Loucy (cell line): ENCODE results near the gene ACE2.

Source experiments
- H2AFZ ChIP-seq: fragments of 200-600 bp; sonication (generic); 2 replicates; pipeline ENCODE4 v1.6.0; 2016; ENCODE audit warnings: antibody characterized with exemption, mild to moderate bottlenecking, low read length, moderate library complexity
- H3F3A ChIP-seq: fragments of 200-600 bp; 2 replicates; pipeline ENCODE4 v1.6.0; 2016; ENCODE audit warnings: antibody characterized with exemption, low read depth, mild to moderate bottlenecking
- H3K27me3 ChIP-seq: fragments of 200-600 bp; sonication (generic); 2 replicates; pipeline ENCODE4 v1.6.1; 2014; ENCODE audit warnings: low read length, mild to moderate bottlenecking; ENCODE audit not compliant: insufficient read depth, poor library complexity, severe bottlenecking
- H3K36me3 ChIP-seq: fragments of 200-600 bp; sonication (generic); 2 replicates; pipeline ENCODE4 v1.6.1; 2016; ENCODE audit warnings: low read length; ENCODE audit not compliant: insufficient read depth
- H3K4me1 ChIP-seq: fragments of 200-600 bp; sonication (generic); 2 replicates; pipeline ENCODE4 v1.5.1; 2014; ENCODE audit warnings: low read length, mild to moderate bottlenecking; ENCODE audit not compliant: insufficient read depth, poor library complexity, severe bottlenecking
- H3K4me2 ChIP-seq: fragments of 200-600 bp; sonication (generic); 2 replicates; pipeline ENCODE4 v1.6.0; 2014; ENCODE audit warnings: antibody characterized with exemption, low read length, low read depth, mild to moderate bottlenecking; ENCODE audit not compliant: poor library complexity, severe bottlenecking
- H3K4me3 ChIP-seq: fragments of 200-600 bp; sonication (generic); 2 replicates; pipeline ENCODE4 v1.5.1; 2014; ENCODE audit warnings: low read length, mild to moderate bottlenecking, mixed read lengths; ENCODE audit not compliant: poor library complexity, severe bottlenecking
- H3K79me2 ChIP-seq: fragments of 200-600 bp; sonication (generic); 2 replicates; pipeline ENCODE4 v1.6.1; 2014; ENCODE audit warnings: low read length; ENCODE audit not compliant: insufficient read depth
- H3K9ac ChIP-seq: fragments of 200-600 bp; sonication (generic); 2 replicates; pipeline ENCODE4 v1.6.0; 2014; ENCODE audit warnings: mild to moderate bottlenecking, low read depth, low read length, moderate library complexity; ENCODE audit not compliant: poor library complexity, severe bottlenecking
- H3K9me2 ChIP-seq: fragments of 200-600 bp; sonication (generic); replicated peaks from 2 replicates; pipeline ENCODE4 v1.6.1; 2016; ENCODE audit warnings: low read depth, low read length, mixed read lengths
- H3K9me3 ChIP-seq: fragments of 200-600 bp; sonication (generic); 2 replicates; pipeline ENCODE4 v1.6.1; 2014; ENCODE audit warnings: mild to moderate bottlenecking, antibody characterized with exemption, low read length, low read depth; ENCODE audit not compliant: insufficient read depth
- H4K20me1 ChIP-seq: fragments of 200-600 bp; sonication (generic); 2 replicates; pipeline ENCODE4 v1.6.0; 2014; ENCODE audit warnings: antibody characterized with exemption, low read length, mild to moderate bottlenecking; ENCODE audit not compliant: insufficient read depth, poor library complexity, severe bottlenecking
- CTCF ChIP-seq: fragments of 200-600 bp; sonication (generic); conservative IDR thresholded peaks from 2 replicates; pipeline ENCODE4 v1.5.1; 2014; ENCODE audit warnings: mild to moderate bottlenecking, antibody characterized with exemption, low read length
- EZH2phosphoT487 ChIP-seq: fragments of 200-600 bp; IDR thresholded peaks from 2 replicates; pipeline ENCODE4 v1.6.1; 2018; ENCODE audit warnings: antibody characterized with exemption, mild to moderate bottlenecking, moderate library complexity, borderline replicate concordance

ACE2 gene

GRCh38 chrX:15511563-15511962 lies 89.2 kb downstream of the ACE2 start:
- Histone ChIP-seq H3K9me2 (no peaks in the 10 kb centered on the region), H3K79me2 (no peaks in the 10 kb centered on the region), H4K20me1 (no peaks in the 10 kb centered on the region), H3K27me3 (no peaks in the 10 kb centered on the region), H2AFZ (no peak overlapping the region), H3F3A (no peaks in the 10 kb centered on the region; the same call in 1 of the 2 replicates), H3K4me2 (no peak overlapping the region), H3K9me3 (no peaks in the 10 kb centered on the region), H3K36me3 (no peaks in the 10 kb centered on the region), H3K9ac (no peak overlapping the region), H3K4me3 (no peak overlapping the region), H3K4me1 (peaks cover 33% of the 10 kb centered on the region)
- TF ChIP-seq EZH2phosphoT487 (no peak), CTCF (no peak)
